GM12878 (cell line): ENCODE data around the gene RPL13A. TPM values are rescaled to one million over a fixed set of nuclear protein-coding genes. Genes with fewer than 3 reads are reported as not detected.

Experiments used
- BCL3 ChIP-seq: IDR thresholded peaks from 2 replicates; pipeline ENCODE4 v1.6.1; 2011; ENCODE audit warnings: borderline replicate concordance, low read depth, mild to moderate bottlenecking, moderate library complexity, low read length; ENCODE audit not compliant: insufficient read depth, poor library complexity, severe bottlenecking
- BHLHE40 ChIP-seq, 2 experiments: fragments of 450-650 bp in 1 of 2; IDR thresholded peaks; 2 replicates each; pipeline ENCODE4 v1.6.1; 2011 to 2017; ENCODE audit warnings: low read depth in 2 of 2, borderline replicate concordance in 1 of 2, improper control_type of control experiment in 1 of 2, low read length in 1 of 2, mild to moderate bottlenecking in 1 of 2
- BMI1 ChIP-seq: fragments of 450-650 bp; IDR thresholded peaks from 2 replicates; pipeline ENCODE4 v1.6.1; 2016; ENCODE audit warnings: mild to moderate bottlenecking, moderate library complexity, borderline replicate concordance
- BRCA1 ChIP-seq: IDR thresholded peaks from 2 replicates; pipeline ENCODE4 v1.6.1; 2011; ENCODE audit warnings: low read depth, low read length, improper control_type of control experiment
- CHD4 ChIP-seq: fragments of 200-600 bp; sonication (generic); IDR thresholded peaks from 2 replicates; pipeline ENCODE4 v1.6.1; 2016; ENCODE audit warnings: mild to moderate bottlenecking
- CUX1 ChIP-seq: IDR thresholded peaks from 2 replicates; pipeline ENCODE4 v1.6.1; 2012; ENCODE audit warnings: improper control_type of control experiment, low read depth, low read length; ENCODE audit not compliant: insufficient replicate concordance
- HDGF ChIP-seq: fragments of 450-650 bp; IDR thresholded peaks from 2 replicates; pipeline ENCODE4 v1.6.1; 2016; ENCODE audit warnings: antibody characterized with exemption
- MEF2B ChIP-seq: fragments of 450-650 bp; IDR thresholded peaks from 2 replicates; pipeline ENCODE4 v1.6.1; 2018; ENCODE audit warnings: mild to moderate bottlenecking, moderate library complexity; ENCODE audit not compliant: partially characterized antibody, poor library complexity, severe bottlenecking
- NR2C2 ChIP-seq: IDR thresholded peaks from 2 replicates; pipeline ENCODE4 v1.6.1; 2011; ENCODE audit warnings: borderline replicate concordance, low read depth; ENCODE audit not compliant: control insufficient read depth, insufficient read length
- PML ChIP-seq: IDR thresholded peaks from 2 replicates; pipeline ENCODE4 v1.6.1; 2012; ENCODE audit warnings: low read length, inconsistent platforms
- POLR2A ChIP-seq: IDR thresholded peaks from 2 replicates; pipeline ENCODE4 v1.6.1; 2011; ENCODE audit warnings: low read depth, mild to moderate bottlenecking, low read length
- POLR2AphosphoS5 ChIP-seq: IDR thresholded peaks from 2 replicates; pipeline ENCODE4 v1.6.1; 2011; ENCODE audit warnings: mild to moderate bottlenecking, low read length, inconsistent platforms
- SIN3A ChIP-seq: IDR thresholded peaks from 2 replicates; pipeline ENCODE4 v1.6.1; 2012; ENCODE audit warnings: low read depth, low read length, improper control_type of control experiment
- SREBF2 ChIP-seq: IDR thresholded peaks from 2 replicates; pipeline ENCODE4 v1.6.1; 2012; ENCODE audit warnings: mild to moderate bottlenecking, low read length
- STAT1 ChIP-seq: fragments of 450-650 bp; conservative IDR thresholded peaks from 2 replicates; pipeline ENCODE4 v1.6.1; 2014; ENCODE audit warnings: antibody characterized with exemption, mild to moderate bottlenecking
- TBL1XR1 ChIP-seq: IDR thresholded peaks from 2 replicates; pipeline ENCODE4 v1.6.1; 2012; ENCODE audit warnings: low read depth, low read length, improper control_type of control experiment
- ZBTB11 ChIP-seq: fragments of 450-650 bp; formaldehyde crosslinking; IDR thresholded peaks from 2 replicates; pipeline ENCODE4 v1.5.0; 2022; ENCODE audit warnings: mild to moderate bottlenecking, missing genetic modification characterization
- ZBTB33 ChIP-seq: fragments of 450-650 bp; IDR thresholded peaks from 2 replicates; pipeline ENCODE4 v1.6.1; 2017; ENCODE audit warnings: mild to moderate bottlenecking
- polyA plus RNA-seq, 11 experiments: library from polyadenylated mRNA; depleted of rRNA in 4 of 11; unstranded in 6 of 11; stranded (reverse) in 5 of 11; fragments of >200 nt; fragmentation: Nextera tagmentation in 4 of 11; fragmentation: Illumina TruSeq in 1 of 11; extraction: Ambion mirVana in 4 of 11; extraction: Trizol in 1 of 11; gene quantifications; 1 replicate in 1 of 11; 2 replicates in 10 of 11; pipeline versions ENCODE4 v1.2.1 to v1.2.3, GENCODE V29; 2011 to 2016; ENCODE audit warnings: inconsistent platforms in 2 of 11, missing spikeins in 2 of 11, low read depth in 1 of 11
- total RNA-seq, 4 experiments: library from RNA; depleted of rRNA in 3 of 4; stranded (reverse); fragments of >200 nt in 3 of 4; fragmentation: Illumina TruSeq in 1 of 4; extraction: Trizol in 1 of 4; gene quantifications; 2 replicates each; pipeline versions ENCODE4 v1.2.1 to v1.2.3, GENCODE V29; 2013 to 2021

RPL13A gene
- total and polyA plus RNA-seq, 10 of the 15 experiments (the other 5 are each of a cell fraction or from before 2014, with no cell fraction given) = 1,426 to 8,961 (median 4,266) TPM

GRCh38 chr19:49473868-49474541 is 13.4 kb upstream of the RPL13A start, which contains the start of gene FLT3LG (continued):
- TF ChIP-seq BHLHE40 (IDR thresholded peaks at IDR 0.05; ENCODE audit: borderline replicate concordance in 1 of 2, low read depth in 2 of 2, low read length in 1 of 2) (peak; percentile 68 to 71; a peak in 3 of 4 replicates), STAT1 (0 out of 2 replicates have a peak, but pooled peaks have one; percentile 63), POLR2A (peak; percentile 69; the same call in 1 of the 2 replicates), BCL3 (no peak), PML (no peak), ZBTB11 (no peak), BMI1 (no peak), NR2C2 (no peak), CHD4 (no peak), SIN3A (0 out of 2 replicates have a peak, but pooled peaks have one; percentile 54), MEF2B (peak; percentile 69), ZBTB33 (no peak), CUX1 (no peak), TBL1XR1 (no peak), BRCA1 (no peak), POLR2AphosphoS5 (no peak), HDGF (no peak), SREBF2 (no peak)
